MCF 10A (cell line): ENCODE data around the gene GASK1A. TPM values are rescaled to one million over a fixed set of nuclear protein-coding genes. Genes with fewer than 3 reads are reported as not detected.
A peak's percentile ranks its signal among the peaks of the same experiment; 100 is the strongest.

Experiments
- BruUV-seq: library from RNA; stranded (reverse); fragments of 400-500 nt; replicated peaks from 2 replicates; lab custom pipeline; 2021; lab: Mats Ljungman, UMichigan
- CTCF ChIA-PET: fragments of 300-600 bp; sonication (Branson Sonifier 250); formaldehyde crosslinking; extraction: SDS; loops from one replicate; lab custom pipeline; 2021; ENCODE audit warnings: antibody characterized with exemption, inconsistent platforms; lab: Yijun Ruan, JAX
- POLR2A ChIA-PET: fragments of 300-600, 350-650 bp; sonication (Branson Sonifier 250); formaldehyde crosslinking; extraction: SDS; loops from one replicate; lab custom pipeline; 2020; ENCODE audit warnings: antibody characterized with exemption, inconsistent platforms; lab: Yijun Ruan, JAX
- DNase-seq: peaks from one replicate; pipeline ENCODE4 v3.0.0-alpha.2; 2018; ENCODE audit not compliant: unreplicated experiment
- H3K27ac Mint-ChIP-seq: one replicate; pipeline ENCODE4 v1.8.0; 2022; ENCODE audit warnings: mild to moderate bottlenecking, low read depth, mixed read lengths; ENCODE audit not compliant: unreplicated experiment
- H3K27me3 Mint-ChIP-seq: one replicate; pipeline ENCODE4 v1.8.0; 2022; ENCODE audit warnings: mixed read lengths; ENCODE audit not compliant: insufficient read depth, unreplicated experiment
- H3K36me3 Mint-ChIP-seq: one replicate; pipeline ENCODE4 v1.8.0; 2022; ENCODE audit warnings: mild to moderate bottlenecking, moderate library complexity, mixed read lengths; ENCODE audit not compliant: insufficient read depth, unreplicated experiment
- H3K4me1 Mint-ChIP-seq: one replicate; pipeline ENCODE4 v1.8.0; 2022; ENCODE audit warnings: mixed read lengths; ENCODE audit not compliant: insufficient read depth, unreplicated experiment
- H3K4me3 Mint-ChIP-seq: one replicate; pipeline ENCODE4 v1.8.0; 2022; ENCODE audit warnings: mild to moderate bottlenecking, moderate library complexity, mixed read lengths; ENCODE audit not compliant: unreplicated experiment
- H3K9me3 Mint-ChIP-seq: one replicate; pipeline ENCODE4 v1.8.0; 2022; ENCODE audit warnings: mixed read lengths; ENCODE audit not compliant: unreplicated experiment
- intact Hi-C: fragments of 100-400 bp; cut with micrococcal nuclease; formaldehyde crosslinking; loops from 2 replicates; pipeline ENCODE4 v1.14.1; 2022
- total RNA-seq: library from RNA; stranded (reverse); gene quantifications from 2 replicates; pipeline ENCODE4 v1.2.3, GENCODE V29; 2022
- TF ChIP-seq, protein P1 (sequence below): fragments of 200-600 bp; IDR thresholded peaks from one replicate; pipeline ENCODE4 v1.8.0; 2022; ENCODE audit warnings: antibody characterized with exemption, mild to moderate bottlenecking; ENCODE audit not compliant: unreplicated experiment

The GASK1A gene
- total RNA-seq, 1 experiment from 2014 or later: not detected

DNA sequence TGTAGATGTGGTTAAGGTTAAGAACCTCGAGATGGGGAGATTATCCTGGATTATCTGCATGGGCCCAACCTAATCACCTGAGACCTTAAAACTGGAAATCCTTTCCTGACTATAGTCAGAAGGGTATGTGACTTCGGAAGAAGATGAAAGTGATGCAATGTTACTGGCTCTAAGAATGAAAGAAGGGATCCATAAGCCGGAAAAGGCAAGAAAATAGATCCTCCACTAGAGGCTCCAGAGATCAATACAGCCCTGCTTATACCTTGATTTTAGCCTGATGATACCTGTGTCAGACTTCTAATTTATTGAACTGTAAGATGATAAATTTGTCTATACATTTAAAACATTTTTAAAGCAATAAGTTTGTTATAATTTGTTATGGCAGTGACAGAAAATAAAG is 21.5 kb upstream of the GASK1A start:
- Mint-ChIP-seq H3K27ac (no peak overlapping the region), H3K4me3 (no peak overlapping the region), H3K4me1 (no peaks in the 10 kb centered on the region), H3K36me3 (no peaks in the 10 kb centered on the region), H3K9me3 (no peaks in the 10 kb centered on the region), H3K27me3 (peaks cover 27% of the 10 kb centered on the region)
- POLR2A ChIA-PET: no interaction called here
- intact Hi-C loops: no loop called here
- CTCF ChIA-PET: interaction anchor here (0.5 to 1.5 kb wide), 2 partner anchors 199 to 338 kb away, joined by 3 to 6 read pairs; no protein-coding TSS in a partner anchor
- DNase-seq: no peak
- TF ChIP-seq, protein P1, sequence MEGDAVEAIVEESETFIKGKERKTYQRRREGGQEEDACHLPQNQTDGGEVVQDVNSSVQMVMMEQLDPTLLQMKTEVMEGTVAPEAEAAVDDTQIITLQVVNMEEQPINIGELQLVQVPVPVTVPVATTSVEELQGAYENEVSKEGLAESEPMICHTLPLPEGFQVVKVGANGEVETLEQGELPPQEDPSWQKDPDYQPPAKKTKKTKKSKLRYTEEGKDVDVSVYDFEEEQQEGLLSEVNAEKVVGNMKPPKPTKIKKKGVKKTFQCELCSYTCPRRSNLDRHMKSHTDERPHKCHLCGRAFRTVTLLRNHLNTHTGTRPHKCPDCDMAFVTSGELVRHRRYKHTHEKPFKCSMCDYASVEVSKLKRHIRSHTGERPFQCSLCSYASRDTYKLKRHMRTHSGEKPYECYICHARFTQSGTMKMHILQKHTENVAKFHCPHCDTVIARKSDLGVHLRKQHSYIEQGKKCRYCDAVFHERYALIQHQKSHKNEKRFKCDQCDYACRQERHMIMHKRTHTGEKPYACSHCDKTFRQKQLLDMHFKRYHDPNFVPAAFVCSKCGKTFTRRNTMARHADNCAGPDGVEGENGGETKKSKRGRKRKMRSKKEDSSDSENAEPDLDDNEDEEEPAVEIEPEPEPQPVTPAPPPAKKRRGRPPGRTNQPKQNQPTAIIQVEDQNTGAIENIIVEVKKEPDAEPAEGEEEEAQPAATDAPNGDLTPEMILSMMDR: no peak
- no TSS peak for BruUV-seq

- Mint-ChIP-seq H3K4me3 (no peak overlapping the region), H3K27me3 (peaks cover 53% of the 10 kb centered on the region), H3K36me3 (no peaks in the 10 kb centered on the region), H3K9me3 (no peaks in the 10 kb centered on the region), H3K27ac (no peak overlapping the region), H3K4me1 (no peaks in the 10 kb centered on the region)
- POLR2A ChIA-PET: interaction anchor here (0.6 to 1.4 kb wide), 2 partner anchors 13 to 128 kb away, joined by 3 read pairs; no protein-coding TSS in a partner anchor
- DNase-seq: peak; percentile 30
- CTCF ChIA-PET: interaction anchor here (0.6 to 8.2 kb wide), 18 partner anchors 13 to 563 kb away, joined by 3 to 262 read pairs (median 4); no protein-coding TSS in a partner anchor
- TF ChIP-seq, protein P1: no peak
- intact Hi-C loops: loop anchor here (5.0 kb wide), 1 partner anchor 542 kb away; no protein-coding TSS in a partner anchor
- BruUV-seq: no TSS peak
These were observed 18.8 kb upstream of the GASK1A start for GRCh38 chr3:42960282-42960681.

- Mint-ChIP-seq H3K36me3 (no peaks in the 10 kb centered on the region), H3K4me3 (no peak overlapping the region), H3K27ac (no peak overlapping the region), H3K9me3 (no peaks in the 10 kb centered on the region), H3K4me1 (no peaks in the 10 kb centered on the region), H3K27me3 (peaks cover 58% of the 10 kb centered on the region)
- CTCF ChIA-PET: interaction anchor here (0.6 to 8.2 kb wide), 30 partner anchors 11 to 562 kb away, joined by 3 to 262 read pairs (median 4); no protein-coding TSS in a partner anchor
- intact Hi-C loops: loop anchor here (1.0 to 5.0 kb wide), 3 partner anchors 128 to 542 kb away; no protein-coding TSS in a partner anchor
- TF ChIP-seq, protein P1: no peak
- BruUV-seq: no TSS peak
- no peak for DNase-seq
- POLR2A ChIA-PET: interaction anchor here (1.1 to 1.4 kb wide), 2 partner anchors 128 to 183 kb away, joined by 3 read pairs; no protein-coding TSS in a partner anchor
These were observed 18.3 kb upstream of the GASK1A start for GRCh38 chr3:42960786-42961185.

DNA sequence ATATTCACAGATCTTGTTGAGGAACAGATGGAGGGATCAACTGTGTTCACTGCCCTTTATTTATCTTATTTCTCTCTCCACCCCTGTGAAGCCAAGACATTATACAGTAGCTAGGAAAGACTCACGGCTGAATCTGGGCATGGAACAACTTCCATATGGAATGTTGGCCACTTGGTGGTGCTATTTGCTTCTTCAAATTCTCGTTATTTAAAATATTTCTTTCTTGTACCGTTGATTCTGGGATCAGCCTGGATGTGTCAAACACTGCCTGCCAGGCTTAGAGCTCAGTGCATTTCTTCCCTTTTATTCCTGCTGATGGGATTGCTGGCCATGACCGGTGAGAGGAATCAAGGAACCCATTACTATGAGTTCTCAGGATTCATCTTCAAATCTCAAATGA is 17.5 kb upstream of the GASK1A start:
- Mint-ChIP-seq H3K27ac (no peak overlapping the region), H3K27me3 (peaks cover 67% of the 10 kb centered on the region), H3K9me3 (no peaks in the 10 kb centered on the region), H3K4me1 (no peaks in the 10 kb centered on the region), H3K4me3 (no peak overlapping the region), H3K36me3 (no peaks in the 10 kb centered on the region)
- ChIA-PET POLR2A (interaction anchor here (0.6 to 1.4 kb wide), 7 partner anchors 40 to 335 kb away, joined by 3 to 20 read pairs (median 3); no protein-coding TSS in a partner anchor), CTCF (interaction anchor here (0.6 to 8.2 kb wide), 80 partner anchors 8 to 1245 kb away, joined by 3 to 262 read pairs (median 4); no protein-coding TSS in a partner anchor)
- TF ChIP-seq, protein P1: peak; percentile 56
- peak; percentile 64 for DNase-seq
- no TSS peak for BruUV-seq
- intact Hi-C loops: loop anchor here (1.0 to 5.0 kb wide), 3 partner anchors 127 to 541 kb away; no protein-coding TSS in a partner anchor
